Measurements from ENCODE around the gene CIT.
"Not testable (repeated sequence)": the region's sequence is repeated elsewhere in the genome, so short reads cannot be mapped to it uniquely, and the experiment has no call there.

Gene CIT

GRCh38 chr12:119876761-119877638 lies at the start of gene CIT:
Gene CIT (minus strand): TSS chr12:119877320. CDS start chr12:119876168, 1,152 bp downstream.
- ATAC-seq: peak; percentile 99
- H3K4me3 Mint-ChIP-seq: peak within 1 kb of the TSS; percentile 95
- H3K27ac Mint-ChIP-seq: peak within 1 kb of the TSS; percentile 82

GRCh38 chr12:119925269-119925668 lies 48.1 kb upstream of the CIT start:
- H3K9me3 Mint-ChIP-seq: no peaks in the 10 kb centered on the region
- peak; percentile 59 for ATAC-seq

More at GRCh38 chr12:119876761-119877638, at the start of gene CIT:
- no peaks in the 10 kb centered on the region for H3K9me3 Mint-ChIP-seq
- H3K4me1 Mint-ChIP-seq: peaks cover 16% of the 10 kb centered on the region
- peak; percentile 90 for DNase-seq
- H3K36me3 Mint-ChIP-seq (ENCODE audit: low read depth): peaks cover 7% of the 10 kb centered on the region
- H3K27me3 Mint-ChIP-seq: peaks cover 8% of the 10 kb centered on the region

GRCh38 chr12:119920064-119920463 lies 42.9 kb upstream of the CIT start:
- DNase-seq: no peak
- Mint-ChIP-seq H3K9me3 (no peaks in the 10 kb centered on the region), H3K27me3 (no peaks in the 10 kb centered on the region), H3K4me3 (no peak overlapping the region), H3K27ac (no peak overlapping the region), H3K4me1 (no peaks in the 10 kb centered on the region), H3K36me3 (ENCODE audit: low read depth) (no peaks in the 10 kb centered on the region)
- ATAC-seq: no peak

More at GRCh38 chr12:119925269-119925668, 48.1 kb upstream of the CIT start:
- H3K27ac Mint-ChIP-seq: no peak overlapping the region
- H3K36me3 Mint-ChIP-seq (ENCODE audit: low read depth): no peaks in the 10 kb centered on the region
- no peak overlapping the region for H3K4me3 Mint-ChIP-seq
- DNase-seq: no peak
- no peaks in the 10 kb centered on the region for H3K27me3 Mint-ChIP-seq
- no peaks in the 10 kb centered on the region for H3K4me1 Mint-ChIP-seq

- ATAC-seq (no peak), DNase-seq (no peak)
- H3K36me3 Mint-ChIP-seq (ENCODE audit: low read depth): no peaks in the 10 kb centered on the region
- H3K9me3 Mint-ChIP-seq: no peaks in the 10 kb centered on the region
- no peaks in the 10 kb centered on the region for H3K27me3 Mint-ChIP-seq
- H3K27ac Mint-ChIP-seq: no peak overlapping the region
- H3K4me3 Mint-ChIP-seq: no peak overlapping the region
- no peaks in the 10 kb centered on the region for H3K4me1 Mint-ChIP-seq
Observed at GRCh38 chr12:119915894-119916510, 38.9 kb upstream of the CIT start.

GRCh38 chr12:119914666-119915065 lies 37.5 kb upstream of the CIT start:
- Mint-ChIP-seq H3K27ac (no peak overlapping the region), H3K27me3 (peaks cover 2% of the 10 kb centered on the region), H3K9me3 (no peaks in the 10 kb centered on the region), H3K4me1 (no peaks in the 10 kb centered on the region), H3K4me3 (no peak overlapping the region), H3K36me3 (ENCODE audit: low read depth) (no peaks in the 10 kb centered on the region)
- DNase-seq (no peak), ATAC-seq (no peak)

- Mint-ChIP-seq H3K27me3 (peaks cover 2% of the 10 kb centered on the region), H3K27ac (no peak overlapping the region), H3K4me3 (no peak overlapping the region), H3K36me3 (ENCODE audit: low read depth) (no peaks in the 10 kb centered on the region), H3K9me3 (no peaks in the 10 kb centered on the region), H3K4me1 (no peaks in the 10 kb centered on the region)
- no peak for ATAC-seq
- DNase-seq: no peak
Observed at GRCh38 chr12:119913536-119914330, 36.6 kb upstream of the CIT start.

- DNase-seq (no peak), ATAC-seq (no peak)
- Mint-ChIP-seq H3K9me3 (no peaks in the 10 kb centered on the region), H3K27me3 (peaks cover 2% of the 10 kb centered on the region), H3K36me3 (ENCODE audit: low read depth) (no peaks in the 10 kb centered on the region), H3K4me1 (no peaks in the 10 kb centered on the region), H3K4me3 (no peak overlapping the region), H3K27ac (no peak overlapping the region)
Observed at GRCh38 chr12:119911182-119911581, 34.1 kb upstream of the CIT start.

GRCh38 chr12:119910586-119910985 lies 33.5 kb upstream of the CIT start:
- ATAC-seq: no peak
- DNase-seq: no peak
- no peaks in the 10 kb centered on the region for H3K36me3 Mint-ChIP-seq (ENCODE audit: low read depth)
- H3K4me3 Mint-ChIP-seq: no peak overlapping the region
- H3K27ac Mint-ChIP-seq: no peak overlapping the region
- peaks cover 2% of the 10 kb centered on the region for H3K27me3 Mint-ChIP-seq
- H3K9me3 Mint-ChIP-seq: no peaks in the 10 kb centered on the region
- no peaks in the 10 kb centered on the region for H3K4me1 Mint-ChIP-seq

- Mint-ChIP-seq H3K36me3 (ENCODE audit: low read depth) (no peaks in the 10 kb centered on the region), H3K4me1 (peaks cover 4% of the 10 kb centered on the region), H3K27me3 (no peaks in the 10 kb centered on the region), H3K4me3 (no peak overlapping the region), H3K27ac (no peak overlapping the region), H3K9me3 (no peaks in the 10 kb centered on the region)
- ATAC-seq: peak; percentile 95
- DNase-seq: peak; percentile 74
Observed at GRCh38 chr12:119902084-119902509, 25.0 kb upstream of the CIT start.

- no peaks in the 10 kb centered on the region for H3K27me3 Mint-ChIP-seq
- peaks cover 4% of the 10 kb centered on the region for H3K4me1 Mint-ChIP-seq
- H3K36me3 Mint-ChIP-seq (ENCODE audit: low read depth): no peaks in the 10 kb centered on the region
- DNase-seq (no peak), ATAC-seq (no peak)
- H3K27ac Mint-ChIP-seq: no peak overlapping the region
- no peak overlapping the region for H3K4me3 Mint-ChIP-seq
- H3K9me3 Mint-ChIP-seq: no peaks in the 10 kb centered on the region
Observed at GRCh38 chr12:119901670-119902069, 24.6 kb upstream of the CIT start.

GRCh38 chr12:119894916-119895315 lies 17.8 kb upstream of the CIT start:
- ATAC-seq (no peak), DNase-seq (no peak)
- Mint-ChIP-seq H3K36me3 (ENCODE audit: low read depth) (no peaks in the 10 kb centered on the region), H3K27ac (no peak overlapping the region), H3K4me1 (no peaks in the 10 kb centered on the region), H3K9me3 (no peaks in the 10 kb centered on the region), H3K27me3 (peaks cover 7% of the 10 kb centered on the region), H3K4me3 (no peak overlapping the region)

- not testable (repeated sequence) for H3K27ac Mint-ChIP-seq; DNase-seq; ATAC-seq; H3K4me3 Mint-ChIP-seq; H3K9me3 Mint-ChIP-seq; H3K27me3 Mint-ChIP-seq; H3K4me1 Mint-ChIP-seq; H3K36me3 Mint-ChIP-seq (ENCODE audit: low read depth)
Observed at GRCh38 chr12:119892611-119893010, 15.5 kb upstream of the CIT start.

- ATAC-seq: no peak
- no peak for DNase-seq
- Mint-ChIP-seq H3K4me1 (no peaks in the 10 kb centered on the region), H3K9me3 (no peaks in the 10 kb centered on the region), H3K27ac (no peak overlapping the region), H3K4me3 (no peak overlapping the region), H3K36me3 (ENCODE audit: low read depth) (no peaks in the 10 kb centered on the region), H3K27me3 (peaks cover 26% of the 10 kb centered on the region)
Observed at GRCh38 chr12:119885549-119885948, 8.4 kb upstream of the CIT start.

GRCh38 chr12:119883791-119884190 lies 6.7 kb upstream of the CIT start:
- H3K9me3 Mint-ChIP-seq; DNase-seq; H3K36me3 Mint-ChIP-seq (ENCODE audit: low read depth); H3K4me3 Mint-ChIP-seq; ATAC-seq; H3K4me1 Mint-ChIP-seq; H3K27ac Mint-ChIP-seq: not testable (repeated sequence)
- peaks cover 26% of the 10 kb centered on the region for H3K27me3 Mint-ChIP-seq

Measured in activated naive CD8-positive, alpha-beta T cell treated with anti-CD3 and anti-CD28 coated beads, Interleukin-2, amount 50 U/mL, for 24 hours (primary cell).